COLO668 (cell line): ENCODE measurements around the gene PCDH12.

Experiments
- DNase-seq: peaks from one replicate; lab custom pipeline; 2025; ENCODE audit not compliant: unreplicated experiment; lab: John Stamatoyannopoulos, UW

Gene PCDH12

DNA sequence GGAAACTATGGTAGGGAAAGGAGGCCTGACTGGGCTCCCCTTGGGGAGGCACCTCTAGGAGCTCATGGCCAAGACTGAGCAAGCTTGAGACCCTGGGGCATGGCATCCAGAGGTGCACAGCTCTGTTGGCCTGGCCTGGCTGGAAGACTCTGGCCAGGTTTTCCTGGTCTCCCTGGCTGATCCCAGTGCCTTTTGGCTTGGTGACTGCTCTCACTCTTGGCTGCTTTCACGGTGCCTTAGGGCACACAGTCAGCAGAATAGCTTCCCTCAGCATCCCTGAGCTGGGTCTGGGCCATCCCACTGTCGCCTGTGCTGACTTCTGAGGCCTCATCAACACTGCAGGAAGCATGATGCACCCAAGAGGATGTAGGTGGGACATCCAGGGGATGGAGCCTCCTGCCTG lies 47.7 kb downstream of the PCDH12 start:
- DNase-seq = no peak

DNA sequence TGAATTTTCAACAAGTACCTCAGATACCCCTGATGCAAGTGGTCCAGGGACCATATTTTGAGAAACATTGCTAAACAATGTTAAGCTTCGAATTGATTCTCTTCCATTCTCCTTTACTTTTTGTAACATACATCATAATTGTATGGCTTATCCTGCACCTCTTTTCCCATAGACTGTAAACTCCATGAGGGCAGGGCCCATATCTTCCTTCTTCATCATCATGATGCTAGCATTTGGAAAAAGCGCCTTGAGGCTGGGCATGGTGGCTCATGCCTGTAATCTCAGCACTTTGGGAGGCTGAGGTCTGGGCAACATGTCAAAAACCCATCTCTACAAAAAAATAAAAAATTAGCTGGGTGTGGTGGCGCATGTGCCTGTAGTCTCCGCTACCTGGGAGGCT lies 48.8 kb downstream of the PCDH12 start:
- no peak for DNase-seq

DNA sequence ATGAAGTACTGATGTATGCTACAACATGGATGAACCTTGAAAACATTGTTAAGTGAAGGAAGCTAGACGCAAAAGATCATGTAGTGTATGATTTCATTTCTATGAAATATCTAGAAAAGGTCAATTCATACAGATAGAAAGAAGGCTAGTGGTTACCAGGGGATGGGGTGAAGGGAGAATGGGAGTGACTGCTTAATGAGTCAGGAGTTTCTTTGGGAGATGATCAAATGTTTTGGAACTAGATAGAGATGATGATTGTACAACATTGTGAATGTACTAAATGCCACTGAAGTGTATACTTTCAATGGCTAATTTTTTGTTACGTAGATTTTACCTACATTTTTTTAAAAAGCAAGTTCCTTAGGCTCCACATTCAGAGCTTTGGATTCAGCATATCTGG lies 49.2 kb downstream of the PCDH12 start:
- no peak for DNase-seq

DNA sequence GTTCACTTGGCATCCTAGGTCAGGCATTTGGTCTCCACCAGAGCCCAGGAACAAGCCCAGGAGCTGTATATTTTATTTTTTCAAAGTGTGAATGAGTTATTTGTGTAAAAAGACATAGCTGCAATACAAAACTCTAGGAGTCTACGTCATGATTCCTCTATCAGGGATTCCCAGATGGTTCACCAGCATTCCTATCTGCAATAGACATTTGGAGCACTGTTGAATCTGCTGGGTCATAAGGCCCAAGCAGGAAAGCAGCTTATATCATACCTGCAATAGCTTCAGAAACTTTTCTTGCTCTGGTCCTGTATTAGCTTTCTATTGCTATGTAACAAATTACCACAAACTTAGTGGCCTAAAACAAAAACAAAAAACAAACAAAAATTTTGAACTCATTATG lies 51.0 kb downstream of the PCDH12 start:
- no peak for DNase-seq

DNA sequence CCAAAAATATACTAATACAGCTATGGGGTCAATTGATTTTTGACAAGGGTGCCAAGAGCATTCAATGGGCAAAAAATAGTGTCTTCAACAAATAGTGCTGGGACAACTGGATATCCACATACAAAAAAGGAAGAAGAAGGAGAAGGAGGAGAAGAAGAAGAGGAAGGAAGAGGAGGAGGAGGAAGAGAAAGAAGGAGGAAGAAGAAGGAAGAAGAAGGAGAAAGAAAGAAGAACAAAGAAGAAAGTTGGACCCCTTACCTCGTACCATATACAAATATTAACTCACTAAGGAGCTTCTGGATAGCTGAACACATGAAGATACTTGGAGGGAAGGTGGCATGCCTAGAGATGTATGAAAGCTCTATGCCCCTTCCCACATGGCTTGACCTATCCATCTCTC lies 51.5 kb downstream of the PCDH12 start:
- DNase-seq = no peak

DNA sequence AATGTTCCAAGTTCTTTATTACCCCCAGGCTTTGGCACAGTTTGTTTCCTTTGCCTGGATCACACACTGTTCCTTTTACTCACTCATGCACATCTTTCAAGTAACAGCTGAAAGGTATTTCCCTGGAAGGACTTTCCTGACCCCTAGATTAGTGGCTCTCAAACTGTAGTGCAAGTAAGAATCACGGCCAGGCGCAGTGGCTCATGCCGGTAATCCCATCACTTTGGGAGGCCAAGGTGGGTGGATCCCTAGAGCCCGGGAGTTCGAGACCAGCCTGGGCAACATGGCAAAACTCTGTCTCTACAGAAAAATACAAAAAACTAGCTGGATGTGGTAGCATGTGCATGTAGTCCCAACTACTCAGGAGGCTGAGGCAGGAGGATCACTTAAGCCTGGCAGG lies 53.5 kb downstream of the PCDH12 start:
- no peak for DNase-seq

GRCh38 chr5:141903261-141903660 lies 54.7 kb downstream of the PCDH12 start:
- DNase-seq = no peak

DNA sequence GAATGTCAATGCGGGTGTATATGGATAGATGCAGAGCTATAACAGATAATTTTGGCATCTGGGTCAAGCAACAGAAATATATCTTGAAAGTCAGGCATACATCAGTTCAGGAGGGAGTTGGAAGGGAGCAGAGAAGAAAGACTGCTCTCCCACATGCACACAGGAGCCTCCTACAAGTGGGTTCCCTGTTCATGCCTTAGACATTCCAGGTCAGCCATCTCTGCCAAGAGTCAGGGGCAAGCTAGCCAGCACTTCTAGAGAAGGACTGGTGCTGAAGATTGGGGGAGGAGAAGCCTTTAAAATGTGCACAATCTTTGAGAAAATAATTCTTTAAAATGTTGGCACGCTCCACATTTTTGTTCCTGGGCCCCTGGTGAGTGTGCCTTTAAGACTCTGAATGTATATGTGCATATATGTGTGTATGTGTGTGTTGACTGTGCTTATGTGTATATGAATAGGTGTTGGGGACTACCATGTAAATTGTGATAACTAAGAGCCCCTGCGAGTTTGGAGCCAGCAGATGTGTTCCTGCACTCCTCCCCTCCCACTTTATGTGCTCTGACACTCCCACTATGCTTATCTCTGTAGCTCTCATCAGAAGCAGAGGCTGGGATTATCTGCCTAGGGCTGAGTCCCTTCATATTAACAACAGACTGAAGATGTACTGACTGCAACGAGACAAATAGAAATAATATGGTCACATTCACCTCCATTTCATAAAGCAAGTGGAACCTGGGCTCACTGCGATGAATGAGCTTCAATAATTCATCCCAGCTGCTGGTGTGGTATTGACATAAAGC lies 55.8 kb downstream of the PCDH12 start:
- DNase-seq = no peak

DNA sequence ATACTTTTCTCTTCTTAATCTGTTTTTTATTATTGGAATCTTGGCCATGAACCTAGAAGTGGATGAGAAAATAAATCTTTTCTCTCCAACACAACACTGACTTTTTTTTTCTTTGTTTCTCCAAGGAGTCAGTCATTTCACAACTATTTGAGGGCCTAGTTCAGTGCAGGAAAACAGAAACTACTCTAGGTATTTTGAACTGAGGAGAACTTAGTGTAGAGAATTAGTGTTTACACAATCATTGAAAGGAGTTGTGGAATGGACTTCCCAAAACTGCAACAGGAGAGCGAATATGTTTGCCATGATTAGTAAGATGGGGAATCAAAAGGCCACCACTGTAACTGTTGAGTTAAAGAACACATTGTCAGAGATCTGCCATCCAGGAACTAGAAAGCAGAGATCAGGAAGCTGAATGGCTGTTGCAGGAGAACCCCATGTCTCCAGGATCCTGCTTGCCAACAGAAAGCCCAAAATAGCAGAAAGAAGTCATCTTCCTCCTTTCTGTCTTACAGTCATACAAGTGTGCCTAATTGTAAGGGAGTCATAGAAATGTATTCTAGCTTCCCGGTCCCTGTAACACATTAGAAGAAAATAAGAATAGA lies 59.5 kb downstream of the PCDH12 start:
- no peak for DNase-seq

GRCh38 chr5:141897425-141897824 lies 60.6 kb downstream of the PCDH12 start:
- no peak for DNase-seq
